Retina (tissue), 1 donor: ENCODE measurements around the gene CSTPP1.

Source experiments
- DNase-seq: peaks from one replicate; pipeline ENCODE4 v3.0.0-alpha.2; 2016

The CSTPP1 gene

GRCh38 chr11:46999217-46999616, 62.7 kb downstream of the CSTPP1 start:
- DNase-seq: no peak

DNA sequence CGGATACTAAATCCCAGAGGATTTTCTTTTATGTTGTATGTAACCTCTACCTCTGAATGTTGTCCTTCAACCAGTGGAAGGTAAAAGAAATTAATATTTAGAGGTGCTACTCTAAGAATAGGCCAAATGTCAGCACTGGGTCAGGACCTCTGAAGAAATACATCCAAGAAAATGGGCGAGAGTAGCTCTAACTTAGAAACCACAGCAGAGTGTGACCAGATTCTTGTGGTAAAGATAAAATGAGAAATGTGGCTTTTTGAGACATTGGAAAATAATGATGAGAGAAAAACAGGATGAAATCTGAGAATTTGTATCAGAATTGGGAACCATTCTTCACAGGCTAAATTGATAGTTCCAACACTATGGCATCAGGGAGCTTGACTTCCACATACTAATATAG, 63.5 kb downstream of the CSTPP1 start:
- no peak for DNase-seq

DNA sequence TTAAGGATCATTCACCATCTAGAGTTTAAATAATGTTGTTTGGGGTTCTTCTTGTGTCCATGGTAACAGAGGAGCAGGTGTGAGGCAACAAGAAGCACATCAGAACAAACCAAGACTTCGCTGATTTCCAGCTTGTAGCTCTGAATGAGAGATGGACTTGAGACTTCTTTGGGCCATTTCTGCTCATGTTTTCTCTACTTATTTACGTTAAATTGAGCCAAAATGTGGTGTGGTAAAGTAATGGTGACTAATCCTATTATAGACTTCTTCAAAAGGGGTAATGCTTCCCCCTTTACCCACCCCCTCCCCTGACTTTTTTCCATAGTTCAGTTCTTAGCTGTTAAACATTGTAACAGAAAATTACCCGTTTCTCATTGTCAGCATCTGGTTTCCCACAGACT, 65.2 kb downstream of the CSTPP1 start:
- no peak for DNase-seq

DNA sequence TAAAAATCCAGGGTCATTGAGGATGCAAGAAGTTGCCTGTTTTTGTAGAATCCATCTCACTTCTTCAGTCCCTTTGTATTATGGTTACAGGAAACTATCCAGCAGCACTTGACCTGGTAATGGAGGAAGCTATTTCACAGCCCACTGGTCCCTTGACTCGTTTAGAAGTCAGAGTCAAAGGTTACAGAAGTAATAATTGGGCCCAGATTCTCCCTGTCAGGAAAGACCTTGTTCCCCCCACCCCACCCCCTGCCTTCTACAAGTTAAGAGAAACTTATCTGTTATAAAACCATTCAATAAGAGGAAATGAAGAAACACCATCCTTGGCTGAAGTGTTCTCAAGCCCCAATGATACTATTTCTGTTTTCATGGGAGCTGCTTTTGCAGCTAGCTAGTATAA, 65.8 kb downstream of the CSTPP1 start:
- no peak for DNase-seq

DNA sequence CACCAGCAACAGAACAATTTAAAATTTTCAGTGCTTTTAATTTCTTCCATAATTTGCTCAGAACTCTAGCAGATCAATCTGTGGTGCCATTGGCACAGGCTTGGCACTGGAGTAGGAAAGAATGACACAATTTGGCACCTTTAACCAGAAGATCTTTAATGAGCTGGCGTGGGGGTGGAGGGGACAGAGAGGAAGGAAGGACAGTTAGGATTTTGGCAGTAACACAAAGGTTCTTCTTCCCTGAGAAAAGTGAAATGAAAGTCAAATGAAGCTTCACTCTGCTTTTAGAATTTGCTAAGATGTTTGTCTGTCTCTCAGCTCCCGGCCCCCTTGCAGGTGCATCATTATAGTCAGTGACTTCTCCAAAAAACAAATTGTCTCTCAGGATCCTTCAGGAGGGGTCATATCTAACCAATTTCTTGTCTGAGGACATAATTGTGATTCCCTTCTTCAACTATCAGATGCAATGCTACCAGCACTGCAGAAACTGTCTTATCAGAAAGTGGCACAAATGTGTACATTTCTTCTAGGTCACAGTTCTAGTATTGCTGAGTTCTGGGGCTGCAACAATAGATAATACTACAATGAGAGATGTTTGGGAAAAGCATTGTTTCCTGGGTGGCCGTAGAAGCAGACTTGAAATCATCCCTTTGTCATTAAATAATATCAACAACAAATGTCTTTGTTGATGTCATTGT, 66.8 kb downstream of the CSTPP1 start:
- DNase-seq: no peak

DNA sequence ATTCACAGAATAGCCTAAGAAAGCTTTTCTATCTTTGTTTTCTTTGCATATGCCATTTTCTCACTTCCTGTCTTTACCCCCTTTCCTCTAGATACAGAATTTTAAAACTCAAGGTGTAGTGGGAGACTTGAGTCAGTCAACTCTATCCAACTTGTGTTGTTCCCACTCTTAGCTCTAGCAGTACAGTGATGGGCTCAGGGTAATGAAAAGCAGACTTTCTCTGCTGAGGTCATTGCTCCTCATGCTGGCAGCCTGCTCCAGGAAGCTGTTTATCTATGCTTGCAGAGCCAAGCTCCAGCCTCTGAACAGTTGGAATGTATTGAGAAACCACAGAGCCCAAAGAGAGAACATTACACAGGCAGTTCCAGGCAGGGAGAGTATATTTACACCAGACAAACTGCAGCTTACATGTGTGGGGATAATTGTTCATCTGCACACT, 68.1 kb downstream of the CSTPP1 start:
- no peak for DNase-seq

DNA sequence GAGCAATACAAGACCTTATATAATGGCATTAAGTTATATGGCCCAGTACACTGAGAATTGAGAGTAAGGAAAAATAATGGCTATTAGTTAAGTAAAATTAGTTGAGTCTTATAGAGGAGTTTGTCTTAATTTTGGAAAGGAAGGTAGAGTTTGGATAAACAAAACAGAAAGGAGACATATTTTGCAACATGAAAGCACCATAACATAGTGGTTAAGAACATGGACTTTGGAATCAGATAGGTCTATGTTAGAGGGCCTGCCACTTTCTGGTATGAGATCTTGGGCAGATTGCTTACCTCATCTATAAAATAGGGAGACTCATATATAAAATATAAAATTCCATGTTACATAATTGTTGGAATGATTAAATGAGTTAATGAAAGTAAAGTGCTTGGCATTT, 68.9 kb downstream of the CSTPP1 start:
- DNase-seq: no peak

DNA sequence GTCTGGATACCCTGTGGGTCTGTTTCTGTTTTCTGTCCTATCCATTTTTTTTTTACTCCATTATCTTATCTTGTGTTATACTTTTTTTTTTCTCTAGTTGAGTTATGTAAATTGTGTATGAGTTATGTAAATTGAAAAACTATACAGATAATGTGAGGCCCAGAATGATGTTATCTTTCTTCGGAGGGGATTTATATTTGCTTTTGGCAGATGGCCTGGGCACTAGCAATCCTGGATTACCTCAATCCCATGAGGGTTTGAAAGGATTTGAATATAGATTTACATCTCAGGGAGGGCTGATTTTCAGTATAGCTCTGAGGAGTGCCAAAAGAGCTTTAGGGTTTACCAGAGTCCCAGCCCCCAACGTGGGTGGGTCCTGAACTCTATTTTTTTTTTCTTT, 71.0 kb downstream of the CSTPP1 start:
- no peak for DNase-seq

GRCh38 chr11:47010179-47010578, 73.6 kb downstream of the CSTPP1 start:
- DNase-seq: no peak

DNA sequence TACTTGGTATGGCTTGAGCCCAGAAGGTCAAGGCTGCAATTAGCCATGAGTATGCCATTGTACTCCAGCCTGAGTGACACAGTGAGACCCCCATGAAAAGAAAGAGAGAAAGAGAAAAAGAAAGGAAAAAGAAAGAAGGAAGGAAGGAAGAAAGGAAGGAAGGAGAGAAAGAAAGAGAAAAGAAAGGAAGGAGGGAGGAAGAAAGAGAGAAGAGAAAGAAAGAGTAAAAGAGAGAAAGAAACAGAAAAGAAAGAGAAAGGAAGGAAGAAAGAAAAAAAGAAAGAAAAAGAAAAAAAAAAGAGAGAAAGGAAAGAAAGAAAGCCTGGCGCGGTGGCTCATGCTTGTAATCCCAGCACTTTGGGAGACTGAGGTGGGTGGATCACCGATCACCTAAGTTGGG, 77.5 kb downstream of the CSTPP1 start:
- no peak for DNase-seq

DNA sequence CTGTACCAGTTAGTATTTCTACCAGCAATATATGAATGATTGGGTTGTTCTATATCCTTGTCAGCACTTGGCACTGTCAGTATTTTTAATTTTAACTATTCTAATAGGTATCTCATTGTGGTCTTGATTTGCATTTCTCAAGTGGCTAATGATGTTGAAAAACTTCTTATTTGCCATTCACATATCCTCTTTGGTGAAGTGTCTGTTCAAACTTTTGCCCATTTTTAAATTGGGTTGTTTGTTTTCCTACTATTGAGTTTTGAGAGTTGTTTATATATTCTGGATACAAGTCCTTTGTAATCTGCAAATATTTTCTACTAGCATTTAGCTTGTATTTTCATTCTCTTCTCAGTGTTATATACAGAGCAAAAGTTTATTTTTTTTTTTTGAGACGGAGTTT, 82.1 kb downstream of the CSTPP1 start:
- DNase-seq: no peak

GRCh38 chr11:47020793-47021526, 84.4 kb downstream of the CSTPP1 start:
- DNase-seq: peak; percentile 22

DNA sequence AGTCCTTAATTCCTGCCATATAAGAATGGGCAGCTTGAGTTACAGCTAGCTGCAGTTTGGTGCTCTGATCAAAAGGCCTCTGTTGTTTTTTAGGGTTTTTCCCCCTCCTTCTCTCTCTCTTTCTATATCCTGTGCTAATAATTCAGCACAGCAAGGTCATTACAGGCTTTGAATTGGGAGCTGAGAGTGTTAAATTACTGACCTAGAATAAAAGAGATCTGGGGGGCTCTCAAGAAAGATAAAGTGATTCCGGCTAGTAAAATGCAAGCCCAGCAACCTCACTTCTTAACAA, 84.9 kb downstream of the CSTPP1 start:
- no peak for DNase-seq

GRCh38 chr11:47021965-47022364, 85.4 kb downstream of the CSTPP1 start:
- no peak for DNase-seq

DNA sequence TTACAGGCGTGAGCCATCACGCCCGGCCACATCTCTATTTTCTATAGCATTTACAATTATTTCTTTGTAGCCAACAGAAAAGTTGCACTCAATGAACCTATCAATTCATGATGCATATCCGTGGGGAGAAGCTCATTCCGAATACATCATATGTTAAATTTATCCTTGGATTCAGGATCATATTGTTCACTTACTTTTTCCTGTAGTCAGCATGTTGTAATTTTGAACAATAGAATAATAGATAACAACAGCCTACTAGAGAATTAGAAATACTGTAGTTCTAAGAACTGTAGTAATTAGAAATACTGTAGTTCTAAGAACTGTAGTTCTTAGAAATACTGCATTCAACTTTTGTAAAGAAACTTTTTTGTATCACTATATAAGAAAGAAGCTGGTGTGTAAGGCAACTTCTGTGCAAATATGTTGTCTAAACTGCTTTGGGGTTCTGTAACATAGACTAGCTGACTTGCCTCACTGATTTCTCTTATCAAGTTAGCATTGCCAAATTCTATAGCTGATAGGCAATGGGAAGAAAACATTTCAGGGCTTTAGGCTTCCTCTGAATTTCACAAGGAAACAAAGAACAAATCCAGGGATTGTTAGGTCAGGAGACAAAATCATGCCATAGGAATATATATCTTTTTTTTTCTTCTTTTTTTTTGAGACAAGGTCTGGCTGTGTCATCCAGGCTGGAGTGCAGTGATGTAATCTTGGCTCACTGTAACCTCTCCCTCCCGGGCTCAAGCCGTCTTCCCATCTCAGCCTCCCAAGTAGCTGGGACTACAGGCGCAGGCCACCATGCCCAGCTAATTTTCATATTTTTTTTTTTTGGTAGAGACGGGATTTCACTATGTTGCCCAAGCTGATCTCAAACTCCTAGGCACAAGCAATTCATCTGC, 91.9 kb downstream of the CSTPP1 start:
- no peak for DNase-seq

- no peak for DNase-seq
Observed at GRCh38 chr11:47033439-47033838, 96.9 kb downstream of the CSTPP1 start.

GRCh38 chr11:47034091-47034490, 97.5 kb downstream of the CSTPP1 start:
- no peak for DNase-seq

DNA sequence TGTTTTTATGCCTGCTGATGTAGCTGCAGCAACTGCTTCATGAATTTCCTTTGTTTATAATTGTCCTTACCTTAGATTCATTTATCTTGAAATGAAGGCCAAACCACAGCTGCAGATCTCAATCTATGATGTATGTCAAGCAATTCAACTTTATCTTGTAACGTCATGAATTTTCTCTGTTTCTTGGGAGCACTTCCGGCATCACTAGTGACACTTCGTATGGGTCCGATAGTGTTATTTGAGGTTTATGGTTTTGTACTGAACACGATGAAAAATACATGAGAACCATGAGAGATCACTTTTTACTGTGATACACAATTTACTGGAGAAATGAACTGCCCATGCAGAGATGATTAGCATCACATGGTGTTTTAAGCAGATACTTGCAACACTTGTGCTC, 98.5 kb downstream of the CSTPP1 start:
- no peak for DNase-seq

DNA sequence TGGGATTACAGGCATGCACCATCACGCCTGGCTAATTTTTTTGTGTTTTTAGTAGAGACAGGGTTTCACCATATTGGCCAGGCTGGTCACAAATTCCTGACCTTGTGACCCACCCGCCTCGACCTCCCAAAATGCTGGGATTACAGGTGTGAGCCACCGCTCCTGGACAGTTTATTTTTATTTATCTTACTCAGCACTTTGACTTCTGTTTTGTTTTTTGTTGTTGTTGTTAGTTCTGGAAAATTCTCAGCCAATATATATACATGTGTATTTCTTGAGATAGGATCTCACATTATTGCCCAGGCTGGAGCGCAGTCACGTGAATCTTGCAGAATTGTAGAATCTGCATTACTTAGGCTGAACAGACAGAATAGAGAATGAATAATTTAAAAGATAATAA, 107.6 kb downstream of the CSTPP1 start:
- no peak for DNase-seq

DNA sequence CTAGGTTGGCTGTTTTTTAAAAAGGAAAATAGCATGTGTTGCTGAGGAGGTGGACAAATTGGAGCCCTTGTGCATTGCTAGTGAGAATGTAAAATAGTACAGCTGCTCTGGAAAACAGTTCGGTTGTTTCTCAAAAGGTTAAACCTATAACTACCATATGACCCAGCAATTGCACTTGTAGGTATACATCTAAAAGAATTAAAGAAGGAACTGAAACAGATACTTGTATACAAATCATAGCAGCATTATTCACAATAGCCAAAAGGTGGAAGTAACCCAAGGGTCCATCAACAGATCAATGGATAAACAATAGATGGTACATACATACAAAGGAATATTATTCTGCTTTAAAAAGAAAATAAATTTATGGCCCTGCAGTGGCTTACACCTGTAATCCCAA, 111.4 kb downstream of the CSTPP1 start:
- DNase-seq: no peak

DNA sequence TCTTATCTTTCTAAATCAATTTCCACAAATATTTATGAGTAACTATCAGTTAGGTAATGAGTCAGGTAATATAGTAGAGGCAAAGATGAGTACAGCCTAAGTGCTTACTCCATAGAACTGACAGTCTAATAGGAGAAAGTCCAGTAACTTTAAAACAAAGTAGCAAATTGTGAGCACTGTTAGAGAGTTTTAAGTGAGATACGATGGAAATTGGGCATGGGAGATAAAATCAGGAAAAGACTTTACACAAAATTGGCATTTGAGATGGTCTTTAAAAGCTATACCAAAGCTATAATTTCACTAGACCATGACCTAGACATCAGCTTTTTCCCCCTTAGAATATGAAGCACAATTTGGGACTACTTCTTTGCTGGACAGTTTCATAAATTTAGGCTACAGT, 113.7 kb downstream of the CSTPP1 start:
- no peak for DNase-seq

DNA sequence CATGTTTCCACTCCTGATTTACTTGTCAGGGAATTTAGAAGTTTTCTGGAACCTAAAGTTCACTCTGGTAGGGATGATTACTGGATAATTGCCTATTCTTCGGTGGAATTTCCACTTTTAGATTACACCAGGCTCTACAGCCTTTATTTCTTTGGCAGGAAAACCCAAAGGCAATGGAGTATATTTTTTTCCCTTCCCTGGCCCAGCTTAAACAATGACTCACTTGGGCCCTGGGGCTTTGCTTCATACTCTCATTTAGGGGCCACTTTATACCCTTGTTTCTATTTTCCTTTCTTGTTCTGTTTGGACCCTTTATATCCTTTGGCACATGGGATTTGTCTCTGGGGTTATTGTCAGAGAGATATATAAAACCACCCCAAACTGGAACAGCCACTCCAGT, 114.7 kb downstream of the CSTPP1 start:
- no peak for DNase-seq

DNA sequence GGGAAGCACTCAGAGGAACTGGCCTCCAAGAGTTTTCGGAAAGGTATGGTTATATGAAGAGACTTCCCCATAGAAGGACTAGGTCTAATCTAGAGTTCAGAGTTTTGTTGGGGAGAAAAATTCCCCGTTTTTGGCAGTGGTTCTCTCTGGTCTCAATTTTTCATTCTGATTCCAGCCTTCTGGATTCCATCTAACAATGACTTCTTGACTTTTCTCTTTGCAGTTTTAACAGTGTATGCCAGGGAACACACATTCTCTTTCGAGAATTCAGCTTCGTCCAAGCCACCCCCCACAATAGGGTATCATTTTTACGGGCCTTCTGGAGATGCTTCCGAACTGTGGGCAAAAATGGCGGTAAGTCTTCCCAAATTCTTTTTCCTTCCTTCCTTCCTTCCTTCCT, 115.6 kb downstream of the CSTPP1 start:
- no peak for DNase-seq

- DNase-seq: no peak
Observed at GRCh38 chr11:47052576-47052975, 116.0 kb downstream of the CSTPP1 start.
